Left lung (tissue), 10 donors: ENCODE results near the gene GRN. TPM values are rescaled to one million over a fixed set of nuclear protein-coding genes. Genes with fewer than 3 reads are reported as not detected.

Experiments used
- ATAC-seq: fragments of 200-7000 bp; cut with Tn5 transposase; one replicate; pipeline ENCODE4 v1.9.1; 2020; ENCODE audit warnings: moderate library complexity
- DNase-seq, 4 donors: peaks; one replicate each; pipeline ENCODE4 v3.0.0-alpha.2; 2013 to 2020
- H3K27ac ChIP-seq, 2 donors: fragments of 200-600 bp; sonication (generic) in 1 of 2; one replicate each; pipeline versions ENCODE4 v1.5.0 to v1.8.0; 2020 to 2021
- H3K27me3 ChIP-seq, 2 donors: fragments of 200-600 bp; sonication (generic) in 1 of 2; one replicate each; pipeline versions ENCODE4 v1.5.0 to v1.8.0; 2020 to 2021
- H3K36me3 ChIP-seq, 2 donors: fragments of 200-600 bp; sonication (generic) in 1 of 2; one replicate each; pipeline versions ENCODE4 v1.5.0 to v1.8.0; 2020 to 2021
- H3K4me1 ChIP-seq, 2 donors: fragments of 200-600 bp; one replicate each; pipeline ENCODE4 v1.8.0; 2021
- H3K4me3 ChIP-seq, 2 donors: fragments of 200-600 bp; sonication (generic) in 1 of 2; one replicate each; pipeline versions ENCODE4 v1.5.0 to v1.8.0; 2020 to 2021; ENCODE audit warnings: mild to moderate bottlenecking in 1 of 2
- H3K9me3 ChIP-seq, 2 donors: fragments of 200-600 bp; sonication (generic) in 1 of 2; one replicate each; pipeline versions ENCODE4 v1.5.0 to v1.8.0; 2020 to 2021
- CTCF ChIP-seq, 2 donors: fragments of 200-600 bp; sonication (generic) in 1 of 2; IDR thresholded peaks; one replicate each; pipeline versions ENCODE4 v1.5.0 to v1.8.0; 2021; ENCODE audit warnings: antibody characterized with exemption in 2 of 2
- intact Hi-C, 2 donors: fragments of 100-400 bp; cut with DNase I; formaldehyde crosslinking; loops; one replicate each; pipeline versions ENCODE4 v1.11.2 to v1.14.2; 2022
- polyA plus RNA-seq, 6 donors: library from polyadenylated mRNA; unstranded; fragments of 120-200 nt; gene quantifications; one replicate each; pipeline ENCODE4 v1.2.1, GENCODE V29; 2013; ENCODE audit not compliant: insufficient read length in 6 of 6
- total RNA-seq, 2 donors: library from RNA; stranded (reverse); fragmentation: NEBNext Ultra II Directional; extraction: Animal tissue kit (Norgen Biotek cat#: 25700); gene quantifications; one replicate each; pipeline ENCODE4 v1.2.1, GENCODE V29; 2021
- donor health status: DM: no; HTN: yes; CAD: no.
- donor health status: DM: no; HTN: no; CAD: no.

The GRN gene
- total and polyA plus RNA-seq, 8 donors: 199 to 616 (median 235) TPM

DNA sequence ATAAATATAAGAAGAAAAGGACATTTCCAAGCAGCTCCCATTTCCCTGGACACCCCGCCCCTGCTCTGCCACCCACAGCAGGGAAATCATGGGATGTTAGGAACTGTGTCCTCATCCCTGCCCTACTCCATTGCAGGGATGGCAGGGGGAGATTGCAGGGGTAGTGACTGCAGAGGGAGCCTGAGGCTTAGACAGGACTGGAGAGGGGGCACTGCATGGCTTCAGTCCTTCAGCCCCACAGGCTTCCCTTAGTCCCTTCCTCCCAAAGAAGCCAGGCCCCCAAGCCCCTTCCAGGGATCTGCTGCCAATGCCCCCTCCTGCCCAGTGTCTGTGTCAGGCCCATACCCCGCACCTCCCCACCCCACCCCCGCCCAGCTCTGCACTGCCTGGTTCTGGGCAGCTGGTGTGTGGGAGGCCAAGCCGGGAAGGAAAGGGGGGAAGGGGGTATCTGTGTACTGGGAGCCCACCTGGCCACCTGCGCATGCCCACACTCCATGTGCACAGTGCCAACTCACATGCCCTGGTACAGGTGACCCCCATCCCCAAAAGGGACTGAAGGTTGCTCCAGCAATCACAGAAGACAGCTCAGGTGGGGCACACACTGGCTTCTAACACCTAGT, 33.4 kb upstream of the GRN start:
- no peak for TF ChIP-seq CTCF (IDR thresholded peaks at IDR 0.05)
- ATAC-seq (no peak), DNase-seq (no peak)
- Histone ChIP-seq H3K27me3 (peaks cover 25 to 79% of the 10 kb centered on the region in 2 donors), H3K9me3 (no peaks in the 10 kb centered on the region), H3K4me1 (peaks cover 11 to 33% of the 10 kb centered on the region in 2 donors), H3K4me3 (no peak overlapping the region), H3K27ac (no peak overlapping the region), H3K36me3 (no peaks in the 10 kb centered on the region)
- intact Hi-C loops: no loop called here

DNA sequence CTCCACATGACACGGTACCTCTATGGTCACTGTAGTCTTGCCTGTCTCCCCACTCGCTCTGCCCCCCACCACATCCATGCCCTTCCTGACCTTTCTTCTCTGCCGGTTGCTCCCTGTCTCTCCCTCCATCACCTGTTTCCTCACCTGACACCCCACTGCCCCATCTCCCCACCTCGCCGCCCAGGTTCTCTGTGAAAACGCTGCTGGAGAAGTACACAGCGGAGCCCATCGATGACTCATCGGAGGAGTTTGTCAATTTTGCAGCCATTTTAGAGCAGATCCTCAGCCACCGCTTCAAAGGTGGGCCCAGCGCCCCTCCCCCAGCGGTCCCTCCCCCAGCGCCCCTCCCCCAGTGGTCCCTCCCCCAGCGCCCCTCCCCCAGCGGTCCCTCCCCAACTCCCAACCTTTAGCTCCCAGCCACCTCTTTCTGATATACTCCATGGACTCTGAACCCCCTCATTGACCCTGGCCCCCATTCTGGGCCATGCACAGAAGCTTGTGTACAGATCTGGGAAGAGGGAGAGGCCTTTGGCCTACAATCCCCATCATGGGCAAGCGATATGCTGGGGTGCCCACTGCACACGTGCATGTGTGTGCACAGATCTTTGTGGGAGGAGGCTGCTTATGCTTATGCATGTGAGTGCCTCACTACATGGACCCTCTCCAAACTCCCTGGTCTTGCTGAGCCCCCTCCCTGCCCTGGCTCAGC, 32.6 kb upstream of the GRN start:
- ATAC-seq (no peak), DNase-seq (no peak)
- no peak for TF ChIP-seq CTCF (IDR thresholded peaks at IDR 0.05)
- H3K27me3 ChIP-seq: peaks cover 33 to 79% of the 10 kb centered on the region in 2 donors
- peaks cover 11 to 33% of the 10 kb centered on the region in 2 donors for H3K4me1 ChIP-seq
- H3K27ac ChIP-seq: no peak overlapping the region
- H3K9me3 ChIP-seq: no peaks in the 10 kb centered on the region
- H3K4me3 ChIP-seq: no peak overlapping the region
- intact Hi-C loops: no loop called here
- no peaks in the 10 kb centered on the region for H3K36me3 ChIP-seq

DNA sequence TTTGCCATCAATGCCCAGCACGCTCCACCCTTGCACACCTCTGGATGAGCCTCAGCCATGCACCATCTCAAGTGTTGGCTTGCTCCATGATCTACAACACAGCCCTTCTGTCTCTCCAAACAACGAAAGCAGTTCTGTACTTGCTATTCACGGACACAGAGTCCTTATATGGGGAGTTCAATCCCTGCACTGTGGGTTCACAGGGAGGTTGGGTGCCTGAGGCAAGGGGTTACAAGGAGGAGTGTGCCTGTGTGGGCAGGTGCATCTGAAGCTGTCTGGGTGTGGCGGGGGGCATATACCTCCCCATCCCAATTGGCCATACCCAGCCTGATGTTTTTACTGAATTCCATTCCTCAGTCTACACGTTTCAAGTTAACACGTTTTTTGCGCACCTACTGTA, 31.1 kb upstream of the GRN start:
- peaks cover 33 to 75% of the 10 kb centered on the region in 2 donors for H3K27me3 ChIP-seq
- no peak for TF ChIP-seq CTCF (IDR thresholded peaks at IDR 0.05)
- H3K4me1 ChIP-seq: peaks cover 3 to 18% of the 10 kb centered on the region in 2 donors
- no peak overlapping the region for H3K4me3 ChIP-seq
- ATAC-seq (no peak), DNase-seq (no peak)
- H3K36me3 ChIP-seq: peaks cover 0 to 8% of the 10 kb centered on the region in 2 donors
- no peaks in the 10 kb centered on the region for H3K9me3 ChIP-seq
- intact Hi-C loops: no loop called here
- no peak overlapping the region for H3K27ac ChIP-seq

DNA sequence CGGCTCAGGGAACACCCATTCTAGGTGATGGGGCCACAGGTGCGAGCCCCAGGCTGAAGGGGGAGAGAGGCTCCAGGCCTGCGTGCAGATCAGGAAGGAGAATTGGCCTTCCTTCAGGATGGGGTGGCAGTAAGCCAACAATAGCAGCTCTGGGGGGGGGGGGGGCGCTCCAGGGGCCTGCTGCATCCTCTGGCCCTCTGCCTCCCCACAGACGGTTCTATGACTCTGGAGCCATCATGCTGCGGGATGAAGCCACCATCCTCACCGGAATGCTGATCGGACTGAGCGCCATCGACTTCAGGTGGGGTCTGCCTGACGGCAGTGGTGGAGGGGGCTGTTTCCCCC, 30.6 kb upstream of the GRN start:
- DNase-seq: no peak
- H3K36me3 ChIP-seq: peaks cover 0 to 12% of the 10 kb centered on the region in 2 donors
- intact Hi-C loops: no loop called here
- H3K27me3 ChIP-seq: peaks cover 33 to 70% of the 10 kb centered on the region in 2 donors
- peaks cover 3 to 17% of the 10 kb centered on the region in 2 donors for H3K4me1 ChIP-seq
- no peak overlapping the region for H3K4me3 ChIP-seq
- no peak for ATAC-seq
- no peaks in the 10 kb centered on the region for H3K9me3 ChIP-seq
- H3K27ac ChIP-seq: no peak overlapping the region
- no peak for TF ChIP-seq CTCF (IDR thresholded peaks at IDR 0.05)

DNA sequence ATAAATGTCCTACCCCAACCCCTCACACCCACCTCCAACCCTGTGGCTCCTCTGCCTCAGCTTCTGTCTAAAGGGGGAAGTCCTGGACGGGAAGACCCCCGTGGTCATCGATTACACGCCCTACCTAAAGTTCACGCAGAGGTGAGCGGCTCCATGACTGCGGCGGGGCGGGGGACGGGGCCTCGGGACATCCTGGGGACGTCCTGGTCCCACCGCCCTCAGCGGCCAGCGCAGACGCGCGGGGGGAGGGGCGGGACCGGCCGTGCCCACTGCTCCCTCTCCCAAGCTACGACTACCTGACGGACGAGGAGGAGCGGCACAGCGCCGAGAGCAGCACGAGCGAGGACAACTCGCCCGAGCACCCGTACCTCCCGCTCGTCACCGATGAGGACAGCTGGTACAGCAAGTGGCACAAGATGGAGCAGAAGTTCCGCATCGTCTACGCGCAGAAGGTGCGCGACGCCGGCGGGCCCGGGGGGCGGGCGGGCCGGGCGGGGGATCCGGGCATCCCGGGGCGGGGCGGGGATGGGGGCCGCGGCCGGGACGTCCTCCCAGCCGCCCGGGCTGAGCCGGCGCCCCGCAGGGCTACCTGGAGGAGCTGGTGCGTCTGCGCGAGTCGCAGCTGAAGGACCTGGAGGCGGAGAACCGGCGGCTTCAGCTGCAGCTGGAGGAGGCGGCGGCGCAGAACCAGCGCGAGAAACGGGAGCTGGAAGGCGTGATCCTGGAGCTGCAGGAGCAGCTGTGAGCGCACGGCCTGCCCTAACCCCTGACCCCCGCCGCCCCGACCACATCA, 30.0 kb upstream of the GRN start:
- DNase-seq (peak in 2 of 4 donors; percentile 28 to 87), ATAC-seq (peak; percentile 67)
- Histone ChIP-seq H3K27ac (no peak overlapping the region), H3K4me1 (peaks cover 3 to 17% of the 10 kb centered on the region in 2 donors), H3K4me3 (peak overlapping the region in 1 of 2 donors; percentile 18), H3K9me3 (no peaks in the 10 kb centered on the region), H3K27me3 (peaks cover 33 to 64% of the 10 kb centered on the region in 2 donors), H3K36me3 (peaks cover 0 to 18% of the 10 kb centered on the region in 2 donors)
- TF ChIP-seq CTCF (IDR thresholded peaks at IDR 0.05): no peak
- intact Hi-C loops: no loop called here
